Neural cell (in vitro differentiated cells): ENCODE measurements around the gene CCNY.

Experiments used
- EZH2 ChIP-seq: fragments of 200-600, 300-800 bp; shearing (Covaris generic), sonication (generic); IDR thresholded peaks from 2 replicates; pipeline ENCODE4 v1.6.1; 2014; ENCODE audit warnings: antibody characterized with exemption, low read length, borderline replicate concordance, mild to moderate bottlenecking; ENCODE audit not compliant: insufficient read depth, poor library complexity, severe bottlenecking
- SMC3 ChIP-seq: fragments of 450-650 bp; conservative IDR thresholded peaks from 2 replicates; pipeline ENCODE4 v1.6.1; 2014; ENCODE audit warnings: antibody characterized with exemption, mild to moderate bottlenecking, moderate library complexity; ENCODE audit not compliant: poor library complexity
- TAF1 ChIP-seq: IDR thresholded peaks from 2 replicates; pipeline ENCODE4 v1.6.1; 2012; ENCODE audit warnings: low read depth
- TF ChIP-seq, protein P1 (sequence below): fragments of 450-650 bp; IDR thresholded peaks from 2 replicates; pipeline ENCODE4 v1.5.1; 2014; ENCODE audit warnings: antibody characterized with exemption, mild to moderate bottlenecking, moderate library complexity; ENCODE audit not compliant: poor library complexity, severe bottlenecking

- TF ChIP-seq, protein P1, sequence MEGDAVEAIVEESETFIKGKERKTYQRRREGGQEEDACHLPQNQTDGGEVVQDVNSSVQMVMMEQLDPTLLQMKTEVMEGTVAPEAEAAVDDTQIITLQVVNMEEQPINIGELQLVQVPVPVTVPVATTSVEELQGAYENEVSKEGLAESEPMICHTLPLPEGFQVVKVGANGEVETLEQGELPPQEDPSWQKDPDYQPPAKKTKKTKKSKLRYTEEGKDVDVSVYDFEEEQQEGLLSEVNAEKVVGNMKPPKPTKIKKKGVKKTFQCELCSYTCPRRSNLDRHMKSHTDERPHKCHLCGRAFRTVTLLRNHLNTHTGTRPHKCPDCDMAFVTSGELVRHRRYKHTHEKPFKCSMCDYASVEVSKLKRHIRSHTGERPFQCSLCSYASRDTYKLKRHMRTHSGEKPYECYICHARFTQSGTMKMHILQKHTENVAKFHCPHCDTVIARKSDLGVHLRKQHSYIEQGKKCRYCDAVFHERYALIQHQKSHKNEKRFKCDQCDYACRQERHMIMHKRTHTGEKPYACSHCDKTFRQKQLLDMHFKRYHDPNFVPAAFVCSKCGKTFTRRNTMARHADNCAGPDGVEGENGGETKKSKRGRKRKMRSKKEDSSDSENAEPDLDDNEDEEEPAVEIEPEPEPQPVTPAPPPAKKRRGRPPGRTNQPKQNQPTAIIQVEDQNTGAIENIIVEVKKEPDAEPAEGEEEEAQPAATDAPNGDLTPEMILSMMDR = no peak
- TF ChIP-seq TAF1 (no peak), SMC3 (no peak), EZH2 (no peak)
Observed at GRCh38 chr10:35470925-35471315, 134.6 kb downstream of the CCNY start.
